DMS53 treated with DMSO at 0.1 percent for 48 hours (cell line): ENCODE results near the gene CEP44.
A peak's percentile ranks its signal among the peaks of the same experiment; 100 is the strongest.
"Not testable (repeated sequence)": the region's sequence is repeated elsewhere in the genome, so short reads cannot be mapped to it uniquely, and the experiment has no call there.

Source experiments
- DNase-seq: peaks from one replicate; lab custom pipeline; 2025; ENCODE audit not compliant: unreplicated experiment; lab: John Stamatoyannopoulos, UW

Gene CEP44

DNA sequence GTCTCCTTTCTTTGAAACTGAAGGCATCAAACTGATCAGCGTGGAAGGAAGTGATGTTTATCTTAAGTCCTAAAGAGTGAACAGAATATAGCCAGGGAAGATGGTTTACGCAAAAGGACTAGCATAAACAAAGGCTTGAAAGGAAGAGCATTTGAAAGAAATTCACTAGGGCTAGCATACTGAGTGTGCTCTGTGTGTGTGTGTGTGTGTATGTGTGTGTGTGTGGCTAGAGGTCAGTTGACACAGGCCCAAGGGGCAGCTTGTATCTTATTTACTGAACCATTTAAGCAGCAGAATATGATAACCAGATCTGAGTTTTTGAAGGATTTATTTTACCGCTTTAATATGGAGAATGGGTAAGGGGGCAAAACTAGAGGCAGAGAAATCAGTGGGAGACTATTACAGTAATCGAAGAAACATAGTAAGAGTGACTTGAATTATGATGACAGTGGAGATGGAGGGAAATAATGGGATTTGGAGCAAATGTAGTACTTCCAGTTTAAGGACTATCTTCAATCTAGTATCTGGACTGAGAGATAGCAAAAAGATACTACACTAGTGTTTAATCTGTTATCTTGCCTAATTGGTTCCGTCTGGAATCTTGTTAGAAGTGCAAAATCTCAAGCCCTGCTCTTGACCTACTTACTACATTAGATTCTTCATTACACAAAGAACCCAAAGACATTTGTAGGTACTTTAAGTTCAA lies 36.9 kb downstream of the CEP44 start:
- DNase-seq, result no peak

GRCh38 chr4:174324236-174324635 lies 40.5 kb downstream of the CEP44 start:
- no peak for DNase-seq

DNA sequence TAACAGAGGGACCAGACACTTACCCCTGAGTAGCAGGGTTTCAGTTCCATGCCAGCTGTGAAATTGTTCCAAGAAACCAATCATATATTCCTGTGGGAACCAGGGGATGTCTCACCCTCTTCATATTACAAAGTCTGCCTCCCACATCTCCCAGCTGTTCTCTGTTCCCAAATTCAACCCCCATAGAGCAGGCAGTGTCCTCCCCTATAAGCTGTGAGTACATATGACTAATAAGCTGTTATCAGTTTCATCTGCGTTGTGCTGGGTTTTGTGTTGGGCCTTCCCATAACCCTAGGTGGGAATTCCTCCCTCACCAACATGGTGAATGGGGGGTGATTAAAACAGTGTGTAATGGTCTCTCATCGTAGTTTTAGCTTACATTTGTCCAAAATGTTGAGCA lies 41.0 kb downstream of the CEP44 start:
- no peak for DNase-seq

- DNase-seq, result no peak
Observed at GRCh38 chr4:174332741-174333493, 49.2 kb downstream of the CEP44 start.

DNA sequence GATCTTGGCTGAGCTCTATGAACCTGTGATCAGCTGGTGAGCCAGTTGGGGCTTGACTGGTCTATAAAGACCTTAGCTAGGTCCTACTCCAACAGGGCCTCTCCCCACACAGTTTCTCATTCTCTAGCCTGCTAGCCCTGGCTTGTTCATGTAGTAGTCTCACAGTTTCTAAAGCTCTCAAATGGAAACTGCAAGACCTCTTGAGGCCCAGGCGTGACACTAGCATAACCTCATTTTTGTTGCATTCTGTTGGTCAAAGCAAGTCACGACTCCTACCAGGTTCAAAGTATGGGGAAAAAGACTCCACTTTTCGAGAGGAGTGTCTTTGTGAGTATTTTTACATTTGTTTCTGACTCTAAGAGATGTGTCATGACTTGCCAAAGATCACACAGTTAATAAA lies 50.9 kb downstream of the CEP44 start:
- no peak for DNase-seq

- no peak for DNase-seq
Observed at GRCh38 chr4:174340714-174341113, 57.0 kb downstream of the CEP44 start.

DNA sequence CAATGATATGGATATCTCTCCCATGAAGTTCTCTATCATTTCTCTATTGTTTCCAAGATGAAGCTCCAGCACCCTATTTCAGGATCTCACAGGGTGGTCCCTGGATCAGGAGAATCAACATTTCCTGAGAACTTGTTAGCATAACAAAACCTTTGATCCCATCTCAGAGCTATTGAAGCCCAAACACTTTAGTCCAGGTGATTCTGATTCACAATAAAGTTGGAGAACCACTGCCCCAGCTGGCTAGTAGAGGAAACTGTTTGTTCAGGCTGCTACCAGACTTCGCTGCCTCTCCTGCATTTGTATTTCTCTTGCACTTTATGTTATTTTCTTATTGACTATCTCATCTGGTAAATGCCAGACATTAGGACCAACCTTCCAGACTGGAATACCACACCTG lies 65.4 kb downstream of the CEP44 start:
- DNase-seq, result no peak

GRCh38 chr4:174352061-174352819 lies 68.5 kb downstream of the CEP44 start:
- no peak for DNase-seq

- no peak for DNase-seq
Observed at GRCh38 chr4:174357321-174357720, 73.6 kb downstream of the CEP44 start.

DNA sequence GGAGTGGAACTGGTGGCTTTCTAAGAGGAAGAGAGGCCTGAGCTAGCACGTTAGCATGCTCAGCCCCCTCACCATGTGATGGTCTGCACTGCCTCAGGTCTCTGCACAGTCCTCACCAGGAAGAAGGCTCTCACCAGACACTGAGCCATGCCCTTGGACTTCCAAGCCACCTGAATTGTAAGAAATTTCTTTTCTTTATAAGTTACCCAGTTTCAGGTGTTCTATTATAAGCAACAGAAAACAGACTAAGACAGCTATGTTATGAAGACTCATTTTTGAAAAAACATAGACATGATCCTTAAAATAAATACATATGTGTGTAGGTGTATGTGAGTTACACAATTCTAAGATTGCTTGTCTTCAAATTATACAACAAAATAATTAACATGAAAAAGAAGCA lies 74.7 kb downstream of the CEP44 start:
- DNase-seq, result no peak

GRCh38 chr4:174358829-174359228 lies 75.1 kb downstream of the CEP44 start:
- DNase-seq, result no peak

DNA sequence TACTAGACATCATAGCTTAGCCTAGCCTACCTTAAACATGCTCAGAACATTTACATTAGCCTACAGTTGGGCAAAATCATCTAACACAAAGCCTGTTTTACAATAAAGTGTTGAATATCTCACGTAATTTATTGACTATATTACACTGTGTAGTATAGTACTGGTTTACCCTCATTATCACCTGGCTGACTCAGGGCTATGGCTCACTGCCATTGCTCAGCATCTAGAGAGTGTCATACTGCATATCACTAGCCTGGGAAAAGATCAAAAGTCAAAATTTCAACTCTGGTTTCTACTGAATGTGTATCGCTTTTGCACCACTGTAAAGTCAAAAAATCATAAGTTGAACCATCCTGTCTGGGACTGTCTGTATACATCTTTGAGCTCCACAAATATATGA lies 78.6 kb downstream of the CEP44 start:
- no peak for DNase-seq

DNA sequence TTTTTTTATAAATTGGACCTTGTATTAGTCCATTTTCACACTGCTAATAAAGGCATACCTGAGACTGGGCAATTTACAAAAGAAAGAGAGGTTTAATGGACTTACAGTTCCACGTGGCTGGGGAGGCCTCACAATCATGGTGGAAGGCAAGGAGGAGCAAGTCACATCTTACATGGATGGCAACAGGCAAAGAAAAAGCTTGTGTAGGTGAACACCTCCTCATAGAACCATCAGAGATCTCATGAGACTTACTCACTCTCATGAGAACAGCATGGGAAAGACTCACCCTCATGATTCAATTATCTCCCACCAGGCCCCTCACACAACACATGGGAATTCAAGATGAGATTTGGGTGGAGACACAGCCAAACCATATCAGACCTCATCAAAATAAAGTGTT lies 80.1 kb downstream of the CEP44 start:
- DNase-seq, result not testable (repeated sequence)

- DNase-seq, result peak; percentile 19
Observed at GRCh38 chr4:174365018-174365587, 81.4 kb downstream of the CEP44 start.

DNA sequence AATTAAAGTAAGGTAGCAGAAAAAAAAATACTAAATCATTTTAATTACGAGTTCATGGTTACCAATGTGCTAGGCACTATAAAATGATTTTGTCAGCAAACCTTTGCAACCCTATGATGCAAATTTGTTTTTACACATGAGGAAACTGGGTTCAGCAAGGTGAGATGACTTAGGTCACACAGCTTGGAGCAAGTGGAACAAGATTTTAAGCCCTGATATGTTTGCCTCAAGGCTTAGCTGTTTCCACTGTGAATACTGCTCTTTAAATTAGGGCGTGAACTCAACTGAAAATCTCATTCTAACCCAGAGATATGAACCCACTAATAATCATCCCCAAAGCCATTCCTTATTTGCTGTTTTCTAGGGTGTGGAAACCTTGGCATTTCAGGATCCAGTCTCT lies 86.3 kb downstream of the CEP44 start:
- no peak for DNase-seq

DNA sequence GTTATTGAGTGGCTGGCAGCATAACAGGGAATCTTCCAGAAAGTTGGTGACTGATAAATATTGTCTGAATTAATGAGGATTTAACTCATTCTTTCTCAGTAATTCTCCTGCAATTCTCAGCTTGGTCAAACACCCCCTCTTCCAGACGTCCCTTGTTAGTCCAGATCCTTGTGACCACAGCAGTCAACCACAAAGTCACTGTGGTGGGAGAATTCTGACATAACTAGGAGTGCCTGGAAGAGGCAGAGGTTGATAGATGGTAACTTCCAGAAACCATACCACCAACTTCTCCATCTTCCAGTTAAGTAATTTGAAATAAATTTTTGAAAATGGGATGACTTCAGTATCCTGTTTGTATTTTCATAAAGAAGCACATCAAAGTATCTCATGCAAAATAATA lies 90.1 kb downstream of the CEP44 start:
- no peak for DNase-seq

DNA sequence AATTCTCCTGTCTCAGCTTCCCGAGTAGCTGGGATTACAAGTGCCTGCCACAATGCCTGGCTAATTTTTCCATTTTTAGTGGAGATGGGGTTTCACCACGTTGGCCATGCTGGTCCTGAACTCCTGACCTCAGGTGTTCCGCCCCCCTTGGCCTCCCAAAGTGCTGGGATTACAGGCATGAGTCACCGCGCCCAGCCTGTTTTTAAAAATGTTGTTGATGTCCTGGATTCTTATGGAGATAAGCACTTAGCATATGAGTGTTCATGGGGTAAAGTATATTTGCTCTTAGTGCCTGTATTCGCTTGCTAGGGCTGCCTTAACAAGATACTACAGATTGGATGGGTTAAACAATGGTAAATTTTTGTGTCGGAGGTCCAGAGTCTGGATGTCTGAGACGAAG lies 91.7 kb downstream of the CEP44 start:
- DNase-seq, result no peak

DNA sequence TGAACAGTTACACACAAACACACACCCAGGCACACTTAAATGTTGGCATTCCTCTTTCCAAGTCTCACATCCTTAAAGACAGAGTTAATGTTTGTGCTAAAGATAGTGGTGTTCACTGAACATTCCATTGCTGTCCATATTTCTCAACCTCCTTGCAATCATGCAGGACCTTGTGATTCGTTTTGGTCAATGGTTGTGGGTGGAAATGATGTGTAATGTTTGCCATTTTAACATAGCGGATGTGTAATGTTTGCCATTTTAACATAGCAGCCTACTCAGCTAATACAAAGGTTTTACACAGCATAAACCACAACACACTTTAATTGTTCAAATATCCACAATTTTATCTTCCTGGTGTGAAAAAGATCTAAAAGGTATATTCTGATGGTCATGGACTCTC lies 93.9 kb downstream of the CEP44 start:
- no peak for DNase-seq

DNA sequence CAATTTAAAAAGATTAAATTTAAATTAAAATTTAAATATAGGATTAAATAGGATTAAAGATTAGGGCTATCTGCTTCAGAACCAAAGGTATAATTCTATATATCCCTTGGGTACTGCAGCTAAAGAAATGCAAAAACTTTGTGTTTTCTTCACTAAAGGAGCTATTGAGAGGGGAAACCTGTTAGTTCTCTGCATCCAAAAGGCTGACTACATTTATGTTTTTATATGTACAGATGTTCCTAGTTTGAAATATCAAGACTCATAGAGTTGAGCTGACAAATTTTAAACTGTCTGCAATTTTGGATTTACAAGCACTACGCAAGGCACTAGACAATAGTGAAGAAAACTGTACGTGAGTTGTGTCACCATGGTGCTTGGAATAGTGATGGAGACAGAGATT lies 95.2 kb downstream of the CEP44 start:
- DNase-seq, result no peak

- DNase-seq, result not testable (repeated sequence)
Observed at GRCh38 chr4:174380206-174380605, 96.5 kb downstream of the CEP44 start.

DNA sequence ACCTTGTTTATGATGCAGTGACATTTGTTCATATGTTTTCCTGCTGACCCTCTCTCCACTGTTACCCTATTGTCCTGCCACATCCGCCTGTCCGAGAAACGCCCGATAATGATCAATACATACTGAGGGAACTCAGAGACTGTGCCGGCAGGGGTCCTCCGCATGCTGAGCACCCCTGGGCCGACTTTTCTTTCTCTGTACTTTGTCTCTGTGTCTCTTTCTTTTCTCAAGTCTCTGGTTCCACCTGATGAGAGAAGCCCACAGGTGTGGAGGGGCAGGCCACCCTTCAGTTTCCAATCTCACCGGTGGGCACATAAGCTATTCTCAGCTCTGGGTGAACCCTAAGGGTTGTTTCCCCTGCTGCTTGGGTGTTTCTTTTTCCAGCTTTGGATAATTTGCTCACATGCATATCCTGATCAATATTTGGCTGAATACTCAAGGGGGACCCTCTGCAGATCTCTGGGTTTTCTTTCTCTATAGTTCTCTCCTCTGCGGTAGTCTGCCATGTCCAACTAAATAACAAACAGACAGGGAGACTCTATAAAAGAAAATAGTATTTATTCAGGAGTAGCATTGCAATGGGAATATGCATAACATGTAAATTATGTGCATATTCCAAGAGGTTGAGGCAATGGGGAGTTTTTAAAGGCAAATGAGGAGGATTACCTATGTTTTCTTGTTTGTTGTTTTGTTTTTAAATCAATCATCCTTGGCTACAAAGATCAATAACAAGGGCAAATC lies 97.2 kb downstream of the CEP44 start:
- DNase-seq, result no peak
